DOHH2 (cell line): ENCODE measurements around the gene CTIF.

Source experiments
- H3F3A ChIP-seq: fragments of 200-600 bp; sonication (generic), shearing (Covaris generic); 2 replicates; pipeline ENCODE4 v1.6.0; 2016; ENCODE audit warnings: antibody characterized with exemption, mild to moderate bottlenecking; ENCODE audit not compliant: control insufficient read depth, insufficient read depth
- H3K27ac ChIP-seq: fragments of 200-600 bp; sonication (generic); 2 replicates; pipeline ENCODE4 v1.5.1; 2014; ENCODE audit warnings: low read depth, mild to moderate bottlenecking, low read length, moderate library complexity
- H3K27me3 ChIP-seq: fragments of 200-600 bp; sonication (generic); 2 replicates; pipeline ENCODE4 v1.6.1; 2014; ENCODE audit warnings: mild to moderate bottlenecking, low read length, mixed read lengths; ENCODE audit not compliant: control insufficient read depth
- H3K36me3 ChIP-seq: fragments of 200-600 bp; sonication (generic); 2 replicates; pipeline ENCODE4 v1.6.1; 2014; ENCODE audit warnings: mild to moderate bottlenecking, low read length, moderate library complexity, mixed read lengths; ENCODE audit not compliant: control insufficient read depth
- H3K4me1 ChIP-seq: fragments of 200-600 bp; sonication (generic); 2 replicates; pipeline ENCODE4 v1.6.1; 2014; ENCODE audit warnings: mild to moderate bottlenecking, low read length, mixed read lengths; ENCODE audit not compliant: control insufficient read depth
- H3K4me2 ChIP-seq: fragments of 200-600 bp; sonication (generic); 2 replicates; pipeline ENCODE4 v1.6.0; 2014; ENCODE audit warnings: mild to moderate bottlenecking, low read length, moderate library complexity
- H3K4me3 ChIP-seq: fragments of 200-600 bp; sonication (generic); 2 replicates; pipeline ENCODE4 v1.5.1; 2014; ENCODE audit warnings: mild to moderate bottlenecking, low read length, mixed read lengths
- H3K79me2 ChIP-seq: fragments of 200-600 bp; sonication (generic); 2 replicates; pipeline ENCODE4 v1.6.1; 2014; ENCODE audit warnings: mild to moderate bottlenecking, low read length, mixed read lengths; ENCODE audit not compliant: control insufficient read depth
- H3K9me2 ChIP-seq: fragments of 200-600 bp; sonication (generic); replicated peaks from 2 replicates; pipeline ENCODE4 v1.6.1; 2014; ENCODE audit warnings: mild to moderate bottlenecking, low read length, mixed read lengths; ENCODE audit not compliant: control insufficient read depth
- H3K9me3 ChIP-seq: fragments of 200-600 bp; sonication (generic); 2 replicates; pipeline ENCODE4 v1.6.1; 2014; ENCODE audit warnings: antibody characterized with exemption, low read length, mixed read lengths; ENCODE audit not compliant: control insufficient read depth, insufficient read depth
- H4K20me1 ChIP-seq: fragments of 200-600 bp; sonication (generic); 2 replicates; pipeline ENCODE4 v1.6.0; 2014; ENCODE audit warnings: low read depth, mild to moderate bottlenecking, antibody characterized with exemption, low read length, moderate library complexity; ENCODE audit not compliant: control insufficient read depth, insufficient read depth
- EZH2phosphoT487 ChIP-seq: fragments of 200-600 bp; sonication (generic); IDR thresholded peaks from 2 replicates; pipeline ENCODE4 v1.6.1; 2017; ENCODE audit warnings: borderline replicate concordance, mild to moderate bottlenecking, antibody characterized with exemption, low read length, moderate library complexity, mixed read lengths
- TF ChIP-seq, protein P1 (sequence below): fragments of 200-600 bp; sonication (generic); IDR thresholded peaks from one replicate; pipeline ENCODE4 v1.5.1; 2014; ENCODE audit warnings: antibody characterized with exemption, mild to moderate bottlenecking, low read depth, low read length; ENCODE audit not compliant: poor library complexity, severe bottlenecking

Gene CTIF

GRCh38 chr18:48589797-48590519, 51.1 kb downstream of the CTIF start:
- Histone ChIP-seq H3K27ac (no peak overlapping the region), H3K27me3 (no peaks in the 10 kb centered on the region), H3F3A (no peaks in the 10 kb centered on the region), H4K20me1 (no peaks in the 10 kb centered on the region), H3K4me1 (no peaks in the 10 kb centered on the region), H3K9me3 (no peaks in the 10 kb centered on the region), H3K9me2 (no peaks in the 10 kb centered on the region), H3K4me3 (no peak overlapping the region), H3K36me3 (no peaks in the 10 kb centered on the region), H3K79me2 (no peaks in the 10 kb centered on the region), H3K4me2 (no peak overlapping the region)
- TF ChIP-seq EZH2phosphoT487, result no peak

DNA sequence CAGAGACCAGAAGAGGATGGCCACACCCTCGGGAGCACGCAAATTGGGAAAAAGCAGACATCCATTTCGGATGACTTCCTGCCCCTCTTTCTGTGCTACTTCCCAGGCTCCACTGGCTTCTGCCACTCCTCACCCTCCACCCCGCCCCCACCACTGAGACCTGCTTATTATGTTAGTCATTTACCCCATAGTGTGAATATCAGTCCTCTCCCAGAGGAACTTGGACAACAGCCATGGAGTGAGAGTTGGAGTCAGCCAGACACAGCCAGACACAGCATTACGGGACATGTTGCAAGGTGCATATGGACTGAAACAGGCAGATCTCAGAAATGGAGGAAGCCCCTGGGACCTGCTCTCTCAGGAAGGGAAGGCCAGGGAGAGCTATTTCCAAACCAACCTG, 51.8 kb downstream of the CTIF start:
- no peaks in the 10 kb centered on the region for H3K27me3 ChIP-seq
- H3K4me3 ChIP-seq, result no peak overlapping the region
- no peak overlapping the region for H3K4me2 ChIP-seq
- TF ChIP-seq, protein P1, sequence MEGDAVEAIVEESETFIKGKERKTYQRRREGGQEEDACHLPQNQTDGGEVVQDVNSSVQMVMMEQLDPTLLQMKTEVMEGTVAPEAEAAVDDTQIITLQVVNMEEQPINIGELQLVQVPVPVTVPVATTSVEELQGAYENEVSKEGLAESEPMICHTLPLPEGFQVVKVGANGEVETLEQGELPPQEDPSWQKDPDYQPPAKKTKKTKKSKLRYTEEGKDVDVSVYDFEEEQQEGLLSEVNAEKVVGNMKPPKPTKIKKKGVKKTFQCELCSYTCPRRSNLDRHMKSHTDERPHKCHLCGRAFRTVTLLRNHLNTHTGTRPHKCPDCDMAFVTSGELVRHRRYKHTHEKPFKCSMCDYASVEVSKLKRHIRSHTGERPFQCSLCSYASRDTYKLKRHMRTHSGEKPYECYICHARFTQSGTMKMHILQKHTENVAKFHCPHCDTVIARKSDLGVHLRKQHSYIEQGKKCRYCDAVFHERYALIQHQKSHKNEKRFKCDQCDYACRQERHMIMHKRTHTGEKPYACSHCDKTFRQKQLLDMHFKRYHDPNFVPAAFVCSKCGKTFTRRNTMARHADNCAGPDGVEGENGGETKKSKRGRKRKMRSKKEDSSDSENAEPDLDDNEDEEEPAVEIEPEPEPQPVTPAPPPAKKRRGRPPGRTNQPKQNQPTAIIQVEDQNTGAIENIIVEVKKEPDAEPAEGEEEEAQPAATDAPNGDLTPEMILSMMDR, result no peak
- TF ChIP-seq EZH2phosphoT487, result no peak
- H3K36me3 ChIP-seq, result no peaks in the 10 kb centered on the region
- no peaks in the 10 kb centered on the region for H3K9me3 ChIP-seq
- H4K20me1 ChIP-seq, result no peaks in the 10 kb centered on the region
- H3K4me1 ChIP-seq, result no peaks in the 10 kb centered on the region
- H3K27ac ChIP-seq, result no peak overlapping the region
- H3F3A ChIP-seq, result no peaks in the 10 kb centered on the region
- H3K79me2 ChIP-seq, result no peaks in the 10 kb centered on the region
- H3K9me2 ChIP-seq, result no peaks in the 10 kb centered on the region

- Histone ChIP-seq H3F3A (no peaks in the 10 kb centered on the region), H3K79me2 (no peaks in the 10 kb centered on the region), H3K27me3 (no peaks in the 10 kb centered on the region), H3K36me3 (no peaks in the 10 kb centered on the region), H3K4me3 (no peak overlapping the region), H3K4me2 (no peak overlapping the region), H3K4me1 (no peaks in the 10 kb centered on the region), H3K27ac (no peak overlapping the region), H3K9me2 (no peaks in the 10 kb centered on the region), H3K9me3 (no peaks in the 10 kb centered on the region), H4K20me1 (no peaks in the 10 kb centered on the region)
- TF ChIP-seq EZH2phosphoT487, result no peak
- TF ChIP-seq, protein P1, result no peak
These were observed 53.8 kb downstream of the CTIF start for GRCh38 chr18:48592540-48593171.

DNA sequence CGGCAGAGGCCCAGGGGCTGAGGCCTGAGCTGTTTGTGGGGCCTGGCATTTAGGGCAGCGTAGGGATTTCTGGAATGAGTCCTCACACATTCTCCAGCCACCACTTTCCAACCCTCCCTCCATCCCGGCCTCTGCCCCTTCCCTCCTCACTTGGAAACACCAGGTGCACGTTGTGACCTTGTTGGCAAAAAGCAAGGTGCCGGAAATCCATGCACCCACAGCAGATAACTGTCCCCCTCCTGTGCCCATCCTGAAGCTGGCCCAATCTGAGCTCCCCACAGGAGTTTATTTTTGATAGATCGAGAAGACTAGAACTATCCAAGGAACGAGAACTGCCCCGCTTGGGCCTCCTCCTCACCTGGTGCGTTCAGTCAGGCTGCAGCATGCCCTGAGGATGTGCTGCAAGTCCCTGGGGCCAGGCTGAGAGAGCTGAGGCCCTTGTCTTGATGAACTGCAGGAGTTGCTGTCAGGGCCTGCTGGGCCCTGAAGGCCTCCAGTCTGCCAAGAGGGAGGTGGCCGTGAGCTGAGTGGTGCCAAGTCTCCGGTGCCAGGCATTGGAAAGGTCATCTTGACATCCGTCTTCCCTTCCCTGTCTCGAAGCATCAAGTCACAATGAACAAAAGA, 55.8 kb downstream of the CTIF start:
- Histone ChIP-seq H3K27me3 (no peaks in the 10 kb centered on the region), H3K9me2 (no peaks in the 10 kb centered on the region), H3K4me3 (no peak overlapping the region), H3K4me1 (no peaks in the 10 kb centered on the region), H3K4me2 (no peak overlapping the region), H3F3A (no peaks in the 10 kb centered on the region), H3K9me3 (no peaks in the 10 kb centered on the region), H3K79me2 (no peaks in the 10 kb centered on the region), H4K20me1 (no peaks in the 10 kb centered on the region), H3K27ac (no peak overlapping the region), H3K36me3 (no peaks in the 10 kb centered on the region)
- TF ChIP-seq EZH2phosphoT487, result no peak
- TF ChIP-seq, protein P1, result no peak
